ENCODE measurements around the gene DCAF7. TPM values are rescaled to one million over a fixed set of nuclear protein-coding genes. Genes with fewer than 3 reads are reported as not detected.

Gene DCAF7
- total RNA-seq, 2 experiments from 2014 or later = 113 TPM

DNA sequence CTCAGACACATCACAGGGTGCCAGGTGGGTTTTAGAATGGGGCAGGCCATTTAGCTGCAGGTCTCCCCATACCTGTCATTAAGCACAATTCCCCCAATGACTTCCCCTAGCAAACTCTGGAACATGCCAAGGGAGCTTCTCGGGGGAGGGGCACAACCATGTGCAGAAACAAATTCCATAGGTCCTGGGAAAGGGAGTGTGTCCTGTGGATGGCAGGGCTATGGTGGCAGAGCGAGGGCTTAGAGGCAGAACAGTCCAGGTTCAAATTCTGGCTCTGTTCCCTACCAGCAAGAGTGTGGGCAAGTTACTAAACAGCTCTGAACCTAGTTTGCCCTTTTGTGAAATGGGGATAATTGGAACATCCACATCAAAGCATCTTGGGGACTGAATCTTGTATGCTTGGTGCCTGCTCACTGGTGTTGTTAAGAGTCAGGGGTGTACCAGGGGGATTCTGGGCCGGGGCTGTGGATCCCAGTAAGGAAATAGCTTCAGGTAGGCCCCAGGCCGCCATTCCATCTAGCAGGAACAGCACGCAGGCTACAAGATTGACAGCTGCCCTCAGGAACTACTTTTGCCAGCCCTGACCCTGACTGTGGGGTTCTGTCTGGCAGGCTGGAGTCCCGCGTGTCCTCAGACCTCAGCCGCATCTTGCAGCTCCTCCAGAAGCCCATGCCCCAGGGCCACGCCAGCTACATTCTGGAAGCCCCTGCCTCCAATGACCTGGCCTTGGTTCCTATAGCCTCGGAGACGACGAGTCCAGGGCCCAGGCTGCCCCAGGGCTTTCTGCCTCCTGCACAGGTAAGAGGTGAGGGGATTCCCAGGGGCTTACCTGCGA is 5.6 kb upstream of the DCAF7 start:
- H3K4me1 Mint-ChIP-seq = no peaks in the 10 kb centered on the region
- no peak overlapping the region for H3K27ac Mint-ChIP-seq
- peaks cover 3% of the 10 kb centered on the region for H3K27me3 Mint-ChIP-seq
- no peak overlapping the region for H3K4me3 Mint-ChIP-seq
- H3K36me3 Mint-ChIP-seq = no peaks in the 10 kb centered on the region
- POLR2A ChIA-PET = no interaction called here
- ATAC-seq (ENCODE audit: low read depth) (no peak), DNase-seq (no peak)
- no peaks in the 10 kb centered on the region for H3K9me3 Mint-ChIP-seq

DNA sequence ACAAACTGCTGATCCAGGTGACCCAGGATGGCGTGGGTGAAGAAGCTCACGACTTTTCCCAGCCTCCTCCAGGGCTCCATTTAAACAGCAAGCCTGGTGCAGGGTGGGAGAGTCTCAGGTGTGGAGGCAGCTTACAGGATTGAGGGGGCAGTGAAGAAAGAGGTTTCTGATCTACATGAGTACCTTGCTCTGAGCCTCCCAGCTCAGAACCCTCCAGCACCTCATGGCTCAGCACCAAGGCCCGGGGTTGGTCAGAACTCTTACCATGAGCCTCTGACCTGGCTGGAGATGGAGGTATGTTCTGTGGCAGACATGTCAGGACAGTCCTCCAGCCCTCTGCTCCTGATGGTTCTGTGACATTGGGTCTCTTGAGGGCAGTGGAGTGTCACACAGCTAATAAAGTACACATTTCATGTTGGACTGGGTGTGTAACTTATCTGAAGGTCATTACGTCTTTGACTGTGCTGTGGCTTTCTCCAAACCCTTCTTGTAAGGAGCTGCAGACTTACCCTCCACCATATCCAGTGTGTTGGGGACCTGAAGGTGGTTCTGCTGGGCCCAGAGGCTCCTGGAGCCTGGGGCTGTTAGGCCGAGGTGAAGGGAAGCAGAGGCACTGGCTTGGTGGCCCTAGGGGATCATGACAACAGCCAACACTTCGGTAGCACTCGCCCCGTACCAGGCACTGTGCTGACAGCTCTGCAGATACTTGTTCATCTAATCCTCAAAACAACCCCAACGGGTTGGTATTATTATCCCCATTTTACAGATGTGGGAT is 3.8 kb upstream of the DCAF7 start:
- Mint-ChIP-seq H3K4me3 (no peak overlapping the region), H3K27ac (no peak overlapping the region)

DNA sequence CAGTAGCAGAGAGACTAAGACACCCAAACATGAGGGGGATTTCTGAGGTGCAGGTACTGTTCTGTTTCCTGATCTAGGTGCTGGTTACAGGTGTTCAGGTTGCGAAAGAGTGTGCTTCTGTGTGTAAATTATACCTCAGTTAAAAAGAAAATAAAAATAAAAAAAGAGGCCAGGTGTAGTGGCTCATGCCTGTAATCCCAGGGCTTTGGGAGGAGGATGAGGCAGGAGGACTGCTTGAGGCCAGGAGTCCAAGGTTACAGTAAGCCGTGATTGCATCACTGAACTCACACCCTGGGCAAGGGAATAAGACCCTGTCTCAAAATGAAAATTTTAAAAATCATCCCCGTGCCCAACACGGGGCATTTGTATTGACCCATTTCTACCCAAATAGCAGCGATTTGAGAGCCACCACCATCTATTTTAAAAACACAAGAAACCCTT is 3.2 kb upstream of the DCAF7 start:
- no peak for DNase-seq
- H3K4me3 Mint-ChIP-seq = no peak overlapping the region
- H3K27ac Mint-ChIP-seq = no peak overlapping the region
- POLR2A ChIA-PET = no interaction called here
- no peak for ATAC-seq (ENCODE audit: low read depth)
- H3K4me1 Mint-ChIP-seq = peaks cover 5% of the 10 kb centered on the region
- no peaks in the 10 kb centered on the region for H3K27me3 Mint-ChIP-seq
- H3K9me3 Mint-ChIP-seq = no peaks in the 10 kb centered on the region
- H3K36me3 Mint-ChIP-seq = peaks cover 3% of the 10 kb centered on the region

More for the DNA sequence above, 3.8 kb upstream of the DCAF7 start:
- POLR2A ChIA-PET = no interaction called here
- no peaks in the 10 kb centered on the region for H3K36me3 Mint-ChIP-seq
- H3K4me1 Mint-ChIP-seq = peaks cover 2% of the 10 kb centered on the region
- ATAC-seq (ENCODE audit: low read depth) (no peak), DNase-seq (no peak)
- H3K27me3 Mint-ChIP-seq = no peaks in the 10 kb centered on the region
- H3K9me3 Mint-ChIP-seq = no peaks in the 10 kb centered on the region

DNA sequence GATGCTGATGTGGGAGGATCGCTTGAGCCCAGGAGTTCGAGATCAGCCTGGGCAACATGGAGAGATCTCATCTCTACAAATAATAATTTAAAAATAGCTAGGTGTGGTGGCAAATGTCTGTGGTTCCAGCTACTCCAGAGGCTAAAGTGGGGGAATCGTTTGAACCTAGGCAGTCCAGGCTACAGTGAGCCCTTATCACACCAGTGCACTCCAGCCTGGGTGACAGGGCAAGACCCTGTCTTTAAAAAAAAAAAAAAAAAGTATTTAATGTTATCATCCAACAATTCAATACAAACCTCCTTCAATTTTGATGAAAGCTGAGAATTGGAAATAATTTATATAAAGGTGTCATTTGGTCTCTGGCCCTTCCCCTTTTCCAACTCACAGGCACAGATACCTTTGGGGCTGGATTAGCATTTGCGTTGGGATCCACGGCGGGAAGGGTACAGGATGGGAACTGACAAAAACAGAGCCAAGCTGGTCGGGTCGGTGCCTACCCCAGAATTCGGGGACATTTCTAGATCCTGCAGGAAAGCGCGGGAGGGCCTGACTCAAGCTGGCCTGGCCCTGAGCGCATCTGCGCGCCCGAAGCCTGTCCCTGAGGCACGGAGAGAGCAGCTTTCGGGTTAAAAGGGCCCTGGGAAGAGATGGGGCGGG is 860 bp upstream of the DCAF7 start:
- Mint-ChIP-seq H3K9me3 (no peaks in the 10 kb centered on the region), H3K4me3 (peak overlapping the region; percentile 90), H3K27ac (peak overlapping the region; percentile 97), H3K4me1 (peaks cover 16% of the 10 kb centered on the region), H3K27me3 (no peaks in the 10 kb centered on the region), H3K36me3 (peaks cover 15% of the 10 kb centered on the region)
- no peak for DNase-seq
- no peak for ATAC-seq (ENCODE audit: low read depth)
- POLR2A ChIA-PET = interaction anchor here (0.7 to 2.8 kb wide), 7 partner anchors 11 to 294 kb away, joined by 3 to 15 read pairs (median 4); partner anchors contain the start of genes CCDC47, MAP3K3 and TACO1

DNA sequence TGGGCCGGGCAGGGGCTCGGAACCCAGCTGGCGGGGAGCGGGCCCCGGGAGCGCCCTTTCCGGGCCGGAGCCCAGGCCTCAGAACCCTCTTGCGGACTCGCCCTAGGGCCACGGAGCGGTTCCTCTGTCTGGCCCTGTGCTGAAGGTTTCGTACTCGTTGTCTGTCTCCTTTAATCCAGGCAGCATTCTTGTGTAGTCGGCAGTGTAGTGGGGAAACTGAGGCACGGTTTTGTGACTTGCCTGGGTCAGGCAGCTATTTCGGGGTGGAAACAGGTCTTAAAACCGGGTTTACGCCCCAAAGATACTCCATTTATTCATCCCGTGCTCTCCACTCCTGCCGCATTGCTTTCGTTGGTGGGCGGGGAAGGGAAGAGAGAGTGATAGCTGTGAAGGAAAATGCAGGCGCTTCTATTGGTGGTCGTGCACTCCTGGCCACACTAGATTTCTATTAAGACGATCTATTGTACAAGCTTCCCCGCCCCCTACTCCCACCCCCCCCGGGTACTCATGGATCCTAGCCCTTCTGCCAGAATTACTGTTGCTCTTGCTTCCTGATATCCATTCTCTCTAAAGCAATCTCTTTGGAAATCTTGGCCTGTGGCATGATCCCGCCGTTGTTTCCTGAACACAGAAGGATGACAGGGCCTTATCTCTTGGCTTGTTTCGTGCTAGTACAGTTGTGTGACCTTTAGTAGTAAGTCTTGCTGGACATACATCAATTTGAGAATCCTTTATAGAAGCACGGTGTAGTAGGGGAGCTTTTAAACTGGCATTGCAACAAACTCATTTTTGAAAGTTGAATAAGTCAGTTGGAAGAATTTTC is 751 bp downstream of the DCAF7 start:
- peak overlapping the region; percentile 97 for H3K27ac Mint-ChIP-seq
- no peaks in the 10 kb centered on the region for H3K27me3 Mint-ChIP-seq
- DNase-seq (no peak), ATAC-seq (ENCODE audit: low read depth) (no peak)
- POLR2A ChIA-PET = interaction anchor here (0.6 to 2.8 kb wide), 11 partner anchors 9 to 500 kb away, joined by 3 to 15 read pairs (median 4); partner anchors contain the start of genes MAP3K3 and TACO1
- H3K4me1 Mint-ChIP-seq = peaks cover 25% of the 10 kb centered on the region
- H3K36me3 Mint-ChIP-seq = peaks cover 24% of the 10 kb centered on the region
- peak overlapping the region; percentile 90 for H3K4me3 Mint-ChIP-seq
- H3K9me3 Mint-ChIP-seq = no peaks in the 10 kb centered on the region

DNA sequence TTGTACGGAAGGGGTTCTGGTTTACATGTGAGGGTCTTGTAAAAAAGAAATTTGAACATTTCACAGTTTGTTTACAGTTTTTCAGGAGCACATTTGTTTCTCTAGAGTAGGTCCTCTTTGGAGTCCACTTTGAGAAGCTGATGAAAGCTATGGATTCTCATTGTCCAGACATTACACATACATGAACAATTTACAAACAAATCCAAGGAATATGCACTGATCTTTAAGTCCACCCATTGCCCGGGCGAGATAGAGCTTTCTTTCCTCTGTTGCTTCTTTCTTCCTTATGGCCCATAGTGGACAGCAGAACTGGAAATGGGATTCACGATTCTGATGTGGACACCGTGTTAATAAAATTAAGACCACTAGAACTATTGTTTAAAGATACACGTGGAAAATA is 1.9 kb downstream of the DCAF7 start:
- Mint-ChIP-seq H3K27ac (peak overlapping the region; percentile 7), H3K27me3 (no peaks in the 10 kb centered on the region), H3K36me3 (peaks cover 32% of the 10 kb centered on the region), H3K4me3 (peak overlapping the region; percentile 90), H3K9me3 (no peaks in the 10 kb centered on the region), H3K4me1 (peaks cover 30% of the 10 kb centered on the region)
- POLR2A ChIA-PET = interaction anchor here (0.9 to 2.7 kb wide), 3 partner anchors 49 to 127 kb away, joined by 4 to 15 read pairs (median 4); partner anchors contain the start of gene TACO1
- no peak for ATAC-seq (ENCODE audit: low read depth)
- no peak for DNase-seq

DNA sequence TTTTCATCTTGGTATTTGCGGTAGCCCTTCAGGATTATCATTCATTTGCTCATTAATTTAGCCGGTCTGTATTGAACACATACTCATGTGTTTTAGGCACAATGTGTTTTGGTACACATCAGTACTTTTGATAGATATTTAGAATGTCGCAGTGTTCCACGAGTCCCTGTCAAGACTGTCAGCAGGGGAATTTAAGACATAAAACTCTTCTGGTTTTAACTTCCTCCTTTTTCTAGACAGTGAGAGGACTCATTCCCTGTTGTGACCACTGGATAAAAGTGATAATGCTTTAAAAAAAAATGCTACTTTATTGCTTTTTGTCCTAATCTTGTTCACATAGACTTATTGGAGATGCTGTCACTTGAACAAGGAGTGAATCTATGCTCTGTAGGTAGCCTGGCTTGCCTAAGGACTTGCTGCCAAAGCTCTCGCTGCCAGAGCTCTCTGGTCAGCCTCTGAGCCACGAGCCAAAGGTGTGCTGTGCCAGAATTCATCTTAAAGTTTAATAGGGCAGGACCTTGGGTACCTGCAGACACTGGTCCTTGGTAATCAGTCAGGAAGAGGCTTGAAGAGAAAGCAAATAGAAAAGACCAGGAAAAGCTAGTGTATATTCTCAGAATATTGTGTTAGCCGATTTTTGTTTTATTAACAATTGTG is 5.4 kb downstream of the DCAF7 start:
- Mint-ChIP-seq H3K27me3 (no peaks in the 10 kb centered on the region), H3K36me3 (peaks cover 36% of the 10 kb centered on the region), H3K4me3 (no peak overlapping the region), H3K27ac (no peak overlapping the region), H3K4me1 (peaks cover 34% of the 10 kb centered on the region), H3K9me3 (no peaks in the 10 kb centered on the region)
- POLR2A ChIA-PET = interaction anchor here (0.6 kb wide), 2 partner anchors 31 to 89 kb away, joined by 4 read pairs; no protein-coding TSS in a partner anchor
- ATAC-seq (ENCODE audit: low read depth) (no peak), DNase-seq (no peak)

DNA sequence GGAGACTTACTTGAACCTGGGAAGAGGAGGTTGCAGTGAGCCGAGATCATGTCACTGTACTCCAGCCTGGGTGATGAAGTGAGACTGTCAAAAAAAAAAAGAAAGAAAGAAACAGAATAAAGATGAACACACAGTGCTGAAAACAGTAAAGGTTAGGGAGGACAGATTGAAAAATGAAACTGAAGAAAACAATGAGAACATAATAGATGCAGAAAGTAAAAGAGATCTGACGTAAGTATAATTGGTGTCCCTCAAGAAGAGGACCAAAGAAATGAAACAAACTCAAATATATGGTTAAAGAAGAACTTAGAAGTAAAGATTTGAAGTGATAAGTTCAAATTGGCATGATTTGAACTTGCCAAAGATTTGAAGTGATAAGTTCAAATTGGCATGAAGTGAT is 7.1 kb downstream of the DCAF7 start:
- POLR2A ChIA-PET = no interaction called here
- no peaks in the 10 kb centered on the region for H3K9me3 Mint-ChIP-seq
- H3K27me3 Mint-ChIP-seq = no peaks in the 10 kb centered on the region
- no peak overlapping the region for H3K27ac Mint-ChIP-seq
- no peak overlapping the region for H3K4me3 Mint-ChIP-seq
- H3K36me3 Mint-ChIP-seq = peaks cover 30% of the 10 kb centered on the region
- DNase-seq (no peak), ATAC-seq (ENCODE audit: low read depth) (no peak)
- H3K4me1 Mint-ChIP-seq = peaks cover 29% of the 10 kb centered on the region

DNA sequence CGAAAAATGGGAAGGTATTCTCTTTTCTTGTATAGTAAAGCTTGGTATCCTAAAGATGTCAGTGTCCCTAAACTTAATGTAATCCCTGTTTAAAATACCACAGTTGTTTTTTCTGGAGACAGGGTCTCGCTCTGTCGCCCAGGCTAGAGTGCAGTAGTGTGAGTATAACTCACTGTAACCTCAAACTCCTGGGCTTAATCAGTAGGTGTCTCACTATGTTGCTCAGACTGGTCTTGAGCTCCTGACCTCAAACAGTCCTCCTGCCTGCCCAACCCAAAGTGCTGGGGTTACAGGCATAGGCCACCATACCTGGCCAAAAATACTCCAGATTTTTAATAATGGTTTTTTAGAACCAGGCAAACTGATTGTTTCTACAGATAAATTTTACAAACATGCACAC is 8.2 kb downstream of the DCAF7 start:
- DNase-seq (no peak), ATAC-seq (ENCODE audit: low read depth) (no peak)
- Mint-ChIP-seq H3K4me1 (peaks cover 27% of the 10 kb centered on the region), H3K9me3 (no peaks in the 10 kb centered on the region), H3K4me3 (no peak overlapping the region), H3K27me3 (no peaks in the 10 kb centered on the region), H3K36me3 (peaks cover 28% of the 10 kb centered on the region), H3K27ac (no peak overlapping the region)
- POLR2A ChIA-PET = interaction anchor here (0.6 kb wide), 1 partner anchor 569 kb away, joined by 3 read pairs; no protein-coding TSS in a partner anchor

DNA sequence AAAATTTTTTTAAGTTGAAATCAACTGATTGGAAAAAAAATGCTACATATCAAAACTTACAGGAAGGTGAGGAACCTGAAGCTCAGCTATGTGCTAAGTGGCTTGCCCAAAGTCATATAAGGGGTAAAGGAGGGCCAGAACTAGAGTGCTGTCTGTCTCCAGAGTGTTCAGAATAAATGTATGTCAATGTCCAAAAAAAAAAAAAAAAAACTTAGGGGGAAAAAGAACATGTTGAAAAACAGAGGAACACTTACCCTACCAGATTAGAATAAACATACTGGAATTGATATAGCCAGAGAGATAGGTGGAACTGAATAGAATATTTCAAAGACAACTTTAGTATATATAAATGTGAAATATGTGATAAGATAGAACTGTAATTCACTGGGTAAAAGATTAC is 11.5 kb downstream of the DCAF7 start:
- POLR2A ChIA-PET = no interaction called here
- no peak overlapping the region for H3K4me3 Mint-ChIP-seq
- DNase-seq (no peak), ATAC-seq (ENCODE audit: low read depth) (no peak)
- H3K4me1 Mint-ChIP-seq = peaks cover 14% of the 10 kb centered on the region
- H3K36me3 Mint-ChIP-seq = peaks cover 14% of the 10 kb centered on the region
- no peaks in the 10 kb centered on the region for H3K27me3 Mint-ChIP-seq
- no peaks in the 10 kb centered on the region for H3K9me3 Mint-ChIP-seq
- no peak overlapping the region for H3K27ac Mint-ChIP-seq

DNA sequence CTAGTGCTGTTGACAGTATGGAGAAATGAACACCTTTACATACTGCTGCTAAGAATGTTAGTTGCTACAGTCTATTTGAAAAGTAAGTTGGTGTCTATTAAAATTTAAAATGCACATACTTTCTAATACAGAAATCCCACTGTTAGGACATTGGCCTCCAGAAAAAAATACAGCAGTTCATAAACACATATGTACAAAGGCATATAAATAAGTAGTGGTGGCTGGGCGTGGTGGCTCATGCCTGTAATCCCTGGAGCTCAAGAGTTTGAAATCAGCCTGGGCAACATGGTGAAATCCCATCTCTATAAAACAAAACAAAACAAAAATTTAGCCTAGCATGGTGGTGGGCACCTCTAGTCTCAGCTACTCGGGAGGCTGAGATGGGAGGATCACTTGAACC is 13.1 kb downstream of the DCAF7 start:
- DNase-seq = no peak
- no peaks in the 10 kb centered on the region for H3K9me3 Mint-ChIP-seq
- no peak overlapping the region for H3K27ac Mint-ChIP-seq
- no peak overlapping the region for H3K4me3 Mint-ChIP-seq
- no peak for ATAC-seq (ENCODE audit: low read depth)
- POLR2A ChIA-PET = no interaction called here
- H3K4me1 Mint-ChIP-seq = peaks cover 7% of the 10 kb centered on the region
- peaks cover 7% of the 10 kb centered on the region for H3K36me3 Mint-ChIP-seq
- no peaks in the 10 kb centered on the region for H3K27me3 Mint-ChIP-seq

DNA sequence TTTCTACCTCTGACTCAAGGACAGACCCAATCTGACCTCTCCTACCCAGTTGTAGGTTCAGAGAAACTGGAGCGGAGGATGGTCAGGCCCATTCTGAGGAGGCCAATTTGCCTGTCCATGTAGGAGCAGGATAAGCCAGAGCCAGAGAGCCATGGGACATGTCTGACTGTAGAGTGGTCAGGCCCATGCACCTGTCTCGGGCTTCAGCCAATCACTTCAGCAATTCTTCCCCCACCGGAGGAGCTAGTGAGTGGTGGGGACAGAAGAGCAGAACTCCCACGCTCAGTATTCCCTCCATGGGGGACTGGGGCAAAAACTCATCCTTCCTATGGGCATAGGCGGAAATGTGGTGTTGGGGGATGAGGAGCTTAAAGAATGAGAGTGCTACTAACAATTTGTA is 14.3 kb downstream of the DCAF7 start:
- Mint-ChIP-seq H3K9me3 (no peaks in the 10 kb centered on the region), H3K4me3 (no peak overlapping the region), H3K4me1 (peaks cover 11% of the 10 kb centered on the region), H3K27me3 (no peaks in the 10 kb centered on the region), H3K27ac (no peak overlapping the region), H3K36me3 (peaks cover 13% of the 10 kb centered on the region)
- DNase-seq (no peak), ATAC-seq (ENCODE audit: low read depth) (no peak)
- POLR2A ChIA-PET = no interaction called here
